IMR-90 (cell line): ENCODE measurements around the gene BARX1. TPM values are rescaled to one million over a fixed set of nuclear protein-coding genes. Genes with fewer than 3 reads are reported as not detected.

Experiments used
- ATAC-seq: fragments of 200-7000 bp; cut with Tn5 transposase; 2 replicates; pipeline ENCODE4 v1.9.1; 2020; ENCODE audit warnings: low read depth, mild to moderate bottlenecking, moderate library complexity
- BruUV-seq: library from RNA; stranded (reverse); fragments of 400-500 nt; replicated peaks from 2 replicates; lab custom pipeline; 2021; lab: Mats Ljungman, UMichigan
- CTCF ChIA-PET: fragments of 300-600 bp; formaldehyde crosslinking; extraction: SDS; loops from one replicate; lab custom pipeline; 2021; ENCODE audit warnings: antibody characterized with exemption; lab: Yijun Ruan, JAX
- POLR2A ChIA-PET: fragments of 300-600 bp; sonication (Branson Sonifier 250); formaldehyde crosslinking; loops from one replicate; lab custom pipeline; 2022; ENCODE audit warnings: antibody characterized with exemption; ENCODE audit not compliant: unreplicated experiment; lab: Charles Lee
- DNase-seq: peaks from one replicate; pipeline ENCODE4 v3.0.0; 2013
- H2AFZ ChIP-seq: replicated peaks from 2 replicates; pipeline ENCODE3; 2013; ENCODE audit warnings: low read length, mild to moderate bottlenecking; ENCODE audit not compliant: poor library complexity
- H2AK5ac ChIP-seq: 2 replicates; pipeline ENCODE4 v1.6.1; 2013; ENCODE audit warnings: low read depth, low read length, inconsistent platforms
- H2AK9ac ChIP-seq: replicated peaks from 2 replicates; pipeline ENCODE3; 2013; ENCODE audit warnings: mild to moderate bottlenecking, low read depth, low read length, moderate library complexity; ENCODE audit not compliant: poor library complexity
- H2BK120ac ChIP-seq: 2 replicates; pipeline ENCODE4 v1.6.1; 2013; ENCODE audit warnings: low read depth, low read length, inconsistent platforms
- H2BK15ac ChIP-seq: 3 replicates; pipeline ENCODE4 v1.6.1; 2013; ENCODE audit warnings: low read depth, low read length, inconsistent platforms
- H2BK20ac ChIP-seq: 2 replicates; pipeline ENCODE4 v1.6.1; 2013; ENCODE audit warnings: low read depth, mild to moderate bottlenecking, inconsistent platforms, low read length, moderate library complexity
- H2BK5ac ChIP-seq: 2 replicates; pipeline ENCODE4 v1.6.1; 2013; ENCODE audit warnings: mild to moderate bottlenecking, low read depth, low read length, inconsistent platforms; ENCODE audit not compliant: poor library complexity, severe bottlenecking
- H3K14ac ChIP-seq: replicated peaks from 2 replicates; pipeline ENCODE4 v1.6.1; 2013; ENCODE audit warnings: low read depth, low read length, inconsistent platforms
- H3K18ac ChIP-seq: 2 replicates; pipeline ENCODE4 v1.6.1; 2013; ENCODE audit warnings: low read depth, low read length, control low read depth
- H3K23ac ChIP-seq: 2 replicates; pipeline ENCODE4 v1.6.1; 2013; ENCODE audit warnings: low read depth, low read length, inconsistent platforms
- H3K27ac ChIP-seq: 2 replicates; pipeline ENCODE4 v1.5.1; 2013; ENCODE audit warnings: mild to moderate bottlenecking, control low read depth, low read length; ENCODE audit not compliant: insufficient read depth
- H3K27me3 ChIP-seq: 2 replicates; pipeline ENCODE4 v1.6.1; 2013; ENCODE audit warnings: low read length; ENCODE audit not compliant: control insufficient read depth, insufficient read depth
- H3K36me3 ChIP-seq: 2 replicates; pipeline ENCODE4 v1.6.1; 2013; ENCODE audit warnings: low read length, mixed read lengths; ENCODE audit not compliant: control insufficient read depth, insufficient read depth
- H3K4ac ChIP-seq: 2 replicates; pipeline ENCODE4 v1.6.1; 2013; ENCODE audit warnings: low read depth, low read length, inconsistent platforms
- H3K4me1 ChIP-seq: 2 replicates; pipeline ENCODE4 v1.6.1; 2013; ENCODE audit warnings: low read length, mixed read lengths; ENCODE audit not compliant: control insufficient read depth, insufficient read depth
- H3K4me2 ChIP-seq: 2 replicates; pipeline ENCODE4 v1.6.1; 2013; ENCODE audit warnings: low read depth, mild to moderate bottlenecking, control low read depth, low read length, moderate library complexity
- H3K4me3 ChIP-seq: 2 replicates; pipeline ENCODE4 v1.5.1; 2013; ENCODE audit warnings: low read depth, mild to moderate bottlenecking, control low read depth, low read length, moderate library complexity; ENCODE audit not compliant: insufficient read depth
- H3K56ac ChIP-seq: 2 replicates; pipeline ENCODE4 v1.6.1; 2013; ENCODE audit warnings: low read length, inconsistent platforms; ENCODE audit not compliant: insufficient read depth; ENCODE audit errors: extremely low read depth
- H3K79me1 ChIP-seq, 2 experiments: 2 replicates each; pipeline ENCODE4 v1.6.1; 2013; ENCODE audit warnings: low read length in 2 of 2, inconsistent platforms in 1 of 2, low read depth in 1 of 2
- H3K9ac ChIP-seq: 2 replicates; pipeline ENCODE4 v1.6.1; 2013; ENCODE audit warnings: low read depth, low read length, control low read depth
- H3K9me1 ChIP-seq: 2 replicates; pipeline ENCODE4 v1.6.1; 2013; ENCODE audit warnings: low read length, inconsistent platforms; ENCODE audit not compliant: insufficient read depth
- H3K9me3 ChIP-seq: 2 replicates; pipeline ENCODE4 v1.6.1; 2013; ENCODE audit warnings: low read length; ENCODE audit not compliant: control insufficient read depth, insufficient read depth
- H4K20me1 ChIP-seq: 2 replicates; pipeline ENCODE4 v1.6.1; 2013; ENCODE audit warnings: low read length, inconsistent platforms; ENCODE audit not compliant: insufficient read depth
- H4K5ac ChIP-seq: 2 replicates; pipeline ENCODE4 v1.6.1; 2013; ENCODE audit warnings: mild to moderate bottlenecking, low read depth, low read length, control low read depth
- H4K8ac ChIP-seq, 2 experiments: 2 replicates each; pipeline ENCODE4 v1.6.1; 2013; ENCODE audit warnings: low read depth in 2 of 2, low read length in 2 of 2, control low read depth in 1 of 2, inconsistent platforms in 1 of 2
- H4K91ac ChIP-seq: 2 replicates; pipeline ENCODE4 v1.6.1; 2013; ENCODE audit warnings: low read depth, low read length, inconsistent platforms; ENCODE audit not compliant: insufficient read depth
- MAZ ChIP-seq: IDR thresholded peaks from 2 replicates; pipeline ENCODE4 v1.6.1; 2012; ENCODE audit warnings: low read depth, mild to moderate bottlenecking, low read length, improper control_type of control experiment, moderate library complexity, borderline replicate concordance
- RCOR1 ChIP-seq: IDR thresholded peaks from 2 replicates; pipeline ENCODE4 v1.6.1; 2012; ENCODE audit warnings: mild to moderate bottlenecking, low read length, improper control_type of control experiment; ENCODE audit not compliant: insufficient replicate concordance
- RFX5 ChIP-seq: IDR thresholded peaks from 2 replicates; pipeline ENCODE4 v1.8.0; 2012; ENCODE audit warnings: low read depth, mild to moderate bottlenecking, low read length, moderate library complexity
- WGBS, 2 experiments: methylation state at CpG; one replicate each; pipeline versions ENCODE4 v1.1.5 to v1.1.7; 2013; ENCODE audit warnings: missing lambda C conversion rate in 2 of 2; ENCODE audit not compliant: insufficient read length in 1 of 2; ENCODE audit errors: extremely low coverage in 2 of 2; 5-methylcytosine and 5-hydroxymethylcytosine counted together
- dilution Hi-C: fragments of 300-500 bp; cut with HindIII; formaldehyde crosslinking; loops from one replicate; pipeline ENCODE4 v1.14.3; 2018; ENCODE audit warnings: low sequenced_read_pairs; ENCODE audit not compliant: unreplicated experiment
- in situ Hi-C: fragments of 300-500 bp; cut with MboI; formaldehyde crosslinking; loops from 3 replicates; pipeline ENCODE4 v1.14.3; 2019; ENCODE audit warnings: low sequenced_read_pairs, inconsistent platforms, mixed read lengths
- intact Hi-C: fragments of 100-400 bp; cut with micrococcal nuclease; formaldehyde crosslinking; loops from 2 replicates; pipeline ENCODE4 v1.10.0; 2022
- polyA plus RNA-seq, 3 experiments: library from polyadenylated mRNA; depleted of rRNA; stranded (reverse); fragments of >200 nt; gene quantifications; 2 replicates each; pipeline ENCODE4 v1.2.3, GENCODE V29; 2012; ENCODE audit warnings: low replicate concordance in 1 of 3
- total RNA-seq: library from RNA; depleted of rRNA; stranded (reverse); fragments of >200 nt; gene quantifications from 2 replicates; pipeline ENCODE4 v1.2.3, GENCODE V29; 2012

BARX1 gene
- total and polyA plus RNA-seq, 2 of the 4 experiments (the other 2 are of a cell fraction): not detected

DNA sequence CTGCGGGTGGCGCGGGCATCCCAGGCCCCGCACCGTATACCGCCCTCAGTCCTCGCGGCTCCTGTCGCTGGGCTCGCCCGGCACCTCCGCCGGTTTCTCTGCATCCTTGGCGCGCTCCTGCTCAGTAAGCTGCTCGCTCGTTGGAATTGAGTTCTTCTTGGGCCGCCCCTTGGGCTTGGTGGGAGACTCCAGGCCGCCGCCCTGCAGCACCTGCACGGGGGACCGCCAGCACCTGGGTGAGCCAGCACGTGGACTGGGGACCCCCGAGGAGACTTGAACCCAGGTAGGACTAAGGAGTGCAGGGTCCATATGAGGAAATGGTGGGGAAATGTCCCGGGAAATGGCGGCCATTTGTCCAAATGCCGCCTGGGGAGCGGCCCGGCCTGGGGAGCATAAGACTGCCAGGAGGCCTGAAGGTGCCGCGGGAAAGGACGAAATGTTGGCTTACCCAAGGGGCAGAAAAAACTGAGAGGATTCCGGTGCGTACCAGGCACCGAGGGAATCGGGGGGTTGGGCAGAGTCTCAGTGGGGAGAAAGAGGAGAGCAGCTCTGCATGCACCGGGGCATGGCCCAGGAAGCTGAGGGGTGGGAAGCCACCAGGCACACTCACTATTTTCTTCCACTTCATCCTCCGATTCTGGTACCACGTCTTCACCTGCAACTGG lies 2.9 kb downstream of the BARX1 start:
- Histone ChIP-seq H3K4me1 (peaks cover 2% of the 10 kb centered on the region; the same call in 1 of the 2 replicates), H2AK9ac (no peak overlapping the region), H3K9ac (no peak overlapping the region), H3K4me2 (no peak overlapping the region), H3K79me1 (no peaks in the 10 kb centered on the region), H2BK15ac (no peak overlapping the region), H3K18ac (no peak overlapping the region), H3K4ac (no peak overlapping the region), H4K5ac (no peak overlapping the region), H4K91ac (no peak overlapping the region), H2BK5ac (no peak overlapping the region), H3K4me3 (no peak overlapping the region), H3K27ac (no peak overlapping the region), H3K9me1 (no peaks in the 10 kb centered on the region), H4K20me1 (no peaks in the 10 kb centered on the region; the same call in 1 of the 2 replicates), H2BK20ac (no peak overlapping the region), H3K27me3 (peaks cover 94% of the 10 kb centered on the region), H3K23ac (no peak overlapping the region), H3K56ac (no peak overlapping the region), H2AFZ (peak overlapping the region; percentile 8), H2AK5ac (no peak overlapping the region), H3K9me3 (peaks cover 12% of the 10 kb centered on the region), H3K36me3 (no peaks in the 10 kb centered on the region), H2BK120ac (no peak overlapping the region), H3K14ac (no peak overlapping the region), H4K8ac (no peak overlapping the region)
- no peak for DNase-seq
- TF ChIP-seq RCOR1 (no peak), RFX5 (no peak), MAZ (no peak)
- ATAC-seq: no peak
- 5% methylated on average over 28 of the region's 39 CpGs; no CpG with 5 or more reads in 1 of the 2 experiments for WGBS, 2 experiments
- ChIA-PET CTCF (interaction anchor here (0.7 kb wide), 1 partner anchor 55 kb away, joined by 3 read pairs; no protein-coding TSS in a partner anchor), POLR2A (no interaction called here)
- BruUV-seq: no TSS peak
- in situ Hi-C loops (loop anchor here (25.0 kb wide), 2 partner anchors 540 to 790 kb away; no protein-coding TSS in a partner anchor), intact Hi-C loops (no loop called here), dilution Hi-C loops (no loop called here)
